Mesenchymal stem cell (in vitro differentiated cells and primary cell): ENCODE results near the gene TMEM260.
"Not testable (repeated sequence)": the region's sequence is repeated elsewhere in the genome, so short reads cannot be mapped to it uniquely, and the experiment has no call there.

Experiments
- DNase-seq: peaks from one replicate; pipeline ENCODE4 v3.0.0-alpha.2; 2013
- H2AFZ ChIP-seq: one replicate; pipeline ENCODE4 v1.6.1; 2013; ENCODE audit warnings: low read depth, mild to moderate bottlenecking, control low read depth, inconsistent platforms, low read length, moderate library complexity
- H2AK5ac ChIP-seq: 2 replicates; pipeline ENCODE4 v1.6.1; 2013; ENCODE audit warnings: low read length, moderate library complexity, mild to moderate bottlenecking, inconsistent platforms; ENCODE audit not compliant: severe bottlenecking
- H2BK120ac ChIP-seq: one replicate; pipeline ENCODE4 v1.6.1; 2013; ENCODE audit warnings: low read depth, mild to moderate bottlenecking, inconsistent platforms, low read length, moderate library complexity
- H2BK12ac ChIP-seq, 2 experiments: one replicate each; pipeline ENCODE4 v1.6.1; 2013; ENCODE audit warnings: inconsistent platforms in 2 of 2, low read length in 2 of 2, mild to moderate bottlenecking in 2 of 2, moderate library complexity in 2 of 2, control low read depth in 1 of 2
- H2BK15ac ChIP-seq: one replicate; pipeline ENCODE4 v1.6.1; 2013; ENCODE audit warnings: mild to moderate bottlenecking, low read depth, inconsistent platforms; ENCODE audit not compliant: poor library complexity, severe bottlenecking
- H2BK5ac ChIP-seq: 2 replicates; pipeline ENCODE4 v1.6.1; 2013; ENCODE audit warnings: low read depth, mild to moderate bottlenecking, low read length, control low read depth, inconsistent platforms; ENCODE audit not compliant: poor library complexity, severe bottlenecking
- H3K14ac ChIP-seq, 2 experiments: one replicate each; pipeline ENCODE4 v1.6.1; 2013; ENCODE audit warnings: inconsistent platforms in 2 of 2, low read length in 2 of 2, control low read depth in 1 of 2, mild to moderate bottlenecking in 1 of 2, moderate library complexity in 1 of 2
- H3K18ac ChIP-seq, 2 experiments: one replicate each; pipeline ENCODE4 v1.6.1; 2013; ENCODE audit warnings: inconsistent platforms in 2 of 2, low read length in 2 of 2, control low read depth in 1 of 2, low read depth in 1 of 2, mild to moderate bottlenecking in 1 of 2
- H3K23ac ChIP-seq, 2 experiments: one replicate each; pipeline ENCODE4 v1.6.1; 2013; ENCODE audit warnings: inconsistent platforms in 2 of 2, low read length in 2 of 2, mild to moderate bottlenecking in 2 of 2, moderate library complexity in 2 of 2, control low read depth in 1 of 2
- H3K27ac ChIP-seq: 2 replicates; pipeline ENCODE4 v1.5.1; 2013; ENCODE audit warnings: mild to moderate bottlenecking, moderate library complexity, low read length, control low read depth, inconsistent platforms; ENCODE audit not compliant: poor library complexity, severe bottlenecking
- H3K27me3 ChIP-seq, 2 experiments: 2 replicates each; pipeline versions ENCODE4 v1.6.1 to v1.7.0; 2013; ENCODE audit warnings: low read length in 2 of 2, mild to moderate bottlenecking in 2 of 2, moderate library complexity in 2 of 2, control low read depth in 1 of 2, inconsistent platforms in 1 of 2; ENCODE audit not compliant: control insufficient read depth in 1 of 2, insufficient read depth in 1 of 2
- H3K36me3 ChIP-seq, 2 experiments: 2 replicates each; pipeline versions ENCODE4 v1.6.1 to v1.7.0; 2013; ENCODE audit warnings: low read length in 2 of 2, control low read depth in 1 of 2, inconsistent platforms in 1 of 2, low read depth in 1 of 2, mild to moderate bottlenecking in 1 of 2; ENCODE audit not compliant: insufficient read depth in 2 of 2, control insufficient read depth in 1 of 2
- H3K4ac ChIP-seq, 2 experiments: one replicate each; pipeline ENCODE4 v1.6.1; 2013; ENCODE audit warnings: inconsistent platforms in 2 of 2, low read length in 2 of 2, mild to moderate bottlenecking in 2 of 2, moderate library complexity in 2 of 2, control low read depth in 1 of 2, low read depth in 1 of 2
- H3K4me1 ChIP-seq: 2 replicates; pipeline ENCODE4 v1.6.1; 2013; ENCODE audit warnings: low read depth, low read length, control low read depth; ENCODE audit not compliant: control insufficient read depth, insufficient read depth
- H3K4me2 ChIP-seq: 2 replicates; pipeline ENCODE4 v1.6.1; 2013; ENCODE audit warnings: low read length, mild to moderate bottlenecking, inconsistent platforms; ENCODE audit not compliant: poor library complexity, severe bottlenecking
- H3K4me3 ChIP-seq, 2 experiments: 2 replicates each; pipeline versions ENCODE4 v1.5.1 to v1.7.0; 2013; ENCODE audit warnings: low read length in 2 of 2, mild to moderate bottlenecking in 2 of 2, control low read depth in 1 of 2, low read depth in 1 of 2; ENCODE audit not compliant: insufficient read depth in 1 of 2
- H3K79me1 ChIP-seq: replicated peaks from 2 replicates; pipeline ENCODE4 v1.6.1; 2013; ENCODE audit warnings: mild to moderate bottlenecking, control low read depth, low read length, inconsistent platforms; ENCODE audit not compliant: poor library complexity, severe bottlenecking
- H3K9ac ChIP-seq: 2 replicates; pipeline ENCODE4 v1.7.0; 2013; ENCODE audit warnings: mild to moderate bottlenecking, low read length, moderate library complexity
- H3K9me3 ChIP-seq: 2 replicates; pipeline ENCODE4 v1.7.0; 2013; ENCODE audit warnings: mild to moderate bottlenecking, low read length; ENCODE audit not compliant: control insufficient read depth
- H4K8ac ChIP-seq: one replicate; pipeline ENCODE4 v1.6.1; 2013; ENCODE audit warnings: inconsistent platforms, mild to moderate bottlenecking, low read length, moderate library complexity
- H4K91ac ChIP-seq: one replicate; pipeline ENCODE4 v1.6.1; 2013; ENCODE audit warnings: mild to moderate bottlenecking, low read length, inconsistent platforms
- WGBS: methylation state at CpG from one replicate; pipeline ENCODE4 v1.1.7; 2013; ENCODE audit warnings: mixed read lengths; 5-methylcytosine and 5-hydroxymethylcytosine counted together

The TMEM260 gene

DNA sequence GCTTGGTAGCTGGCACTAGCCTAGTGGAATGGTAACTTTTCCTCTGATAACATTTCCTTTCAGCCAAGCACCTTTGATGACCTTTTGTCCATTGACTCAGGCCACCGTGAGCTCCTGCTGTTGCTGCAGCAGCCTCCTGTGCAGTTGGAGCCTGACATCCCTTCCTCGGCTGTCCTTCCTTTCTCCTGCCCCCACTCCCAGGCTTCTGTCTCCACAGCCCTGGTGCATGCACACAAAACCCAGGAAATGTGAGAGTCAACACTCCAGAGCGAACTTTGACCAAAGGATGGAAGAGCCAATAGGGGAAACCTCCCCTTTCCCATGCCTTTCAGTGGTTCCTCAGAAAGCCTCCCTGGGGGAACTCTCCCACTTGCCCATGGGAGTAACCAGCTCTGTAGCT, 115.0 kb downstream of the TMEM260 start:
- Histone ChIP-seq H3K27ac (no peak overlapping the region), H2AK5ac (no peak overlapping the region), H3K9ac (no peak overlapping the region), H3K79me1 (no peaks in the 10 kb centered on the region), H3K4me1 (no peaks in the 10 kb centered on the region), H3K4me2 (no peak overlapping the region), H4K91ac (no peak overlapping the region), H3K4me3 (no peak overlapping the region), H3K36me3 (no peaks in the 10 kb centered on the region), H2BK120ac (no peak overlapping the region), H2AFZ (no peak overlapping the region), H3K27me3 (peaks cover 0 to 5% of the 10 kb centered on the region in 2 experiments), H3K23ac (no peak overlapping the region), H2BK12ac (no peak overlapping the region), H3K4ac (no peak overlapping the region), H2BK15ac (no peak overlapping the region), H3K9me3 (no peaks in the 10 kb centered on the region), H4K8ac (no peak overlapping the region), H3K14ac (no peak overlapping the region), H3K18ac (no peak overlapping the region), H2BK5ac (no peak overlapping the region)
- WGBS = 66% methylated on average over 3 of the region's 3 CpGs
- no peak for DNase-seq

DNA sequence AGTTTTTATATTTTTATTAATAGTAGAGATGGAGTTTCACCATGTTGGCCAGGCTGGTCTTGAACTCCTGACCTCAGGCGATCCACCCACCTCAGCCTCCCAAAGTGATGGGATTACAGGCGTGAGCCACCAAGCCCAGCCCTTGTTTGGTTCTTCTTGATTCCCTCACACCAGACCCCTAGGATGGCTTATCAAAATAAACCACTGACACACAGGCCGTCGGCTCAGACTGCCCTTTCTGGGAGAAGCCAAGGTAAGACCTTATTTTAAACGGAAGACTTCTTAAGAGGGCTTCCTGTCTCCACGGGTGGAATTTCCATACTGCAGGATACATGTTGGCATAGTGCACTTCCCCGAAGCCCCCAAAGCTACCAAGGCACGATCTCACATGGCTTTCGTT, 115.6 kb downstream of the TMEM260 start:
- not testable (repeated sequence) for H4K91ac ChIP-seq, H3K27ac ChIP-seq, H2AFZ ChIP-seq, H3K4me1 ChIP-seq, H3K18ac ChIP-seq, H3K4me2 ChIP-seq, H4K8ac ChIP-seq, H3K79me1 ChIP-seq, H3K36me3 ChIP-seq, H2AK5ac ChIP-seq, DNase-seq, H2BK12ac ChIP-seq, H2BK5ac ChIP-seq, H3K4me3 ChIP-seq, H2BK120ac ChIP-seq, H3K27me3 ChIP-seq, H3K4ac ChIP-seq, H3K23ac ChIP-seq, H3K9me3 ChIP-seq, H3K14ac ChIP-seq, H3K9ac ChIP-seq, H2BK15ac ChIP-seq
- WGBS = 88% methylated on average over 9 of the region's 9 CpGs
